ENCODE data around the gene GPANK1.

- no peak for TF ChIP-seq TAF1 (IDR thresholded peaks at IDR 0.05; ENCODE audit: borderline replicate concordance, low read depth, low read length)
- TF ChIP-seq POLR2A (IDR thresholded peaks at IDR 0.05; ENCODE audit: low read depth, low read length), result no peak
These were observed 21.7 kb upstream of the GPANK1 start for GRCh38 chr6:31686483-31686882.
